Nephron progenitor cell (in vitro differentiated cells): ENCODE measurements around the gene MSANTD7.
A peak's percentile ranks its signal among the peaks of the same experiment; 100 is the strongest.

Experiments used
- DNase-seq: peaks from one replicate; pipeline ENCODE4 v3.0.0; 2021
- H3K27ac Mint-ChIP-seq: 2 replicates; pipeline ENCODE4 v1.8.0; 2021; ENCODE audit warnings: mild to moderate bottlenecking, moderate library complexity, mixed read lengths
- H3K27me3 Mint-ChIP-seq: 2 replicates; pipeline ENCODE4 v1.8.0; 2021; ENCODE audit warnings: mild to moderate bottlenecking, low read depth, mixed read lengths; ENCODE audit not compliant: poor library complexity
- H3K36me3 Mint-ChIP-seq: 2 replicates; pipeline ENCODE4 v1.8.0; 2021; ENCODE audit warnings: low read depth, mixed read lengths
- H3K4me1 Mint-ChIP-seq: 2 replicates; pipeline ENCODE4 v1.8.0; 2021; ENCODE audit warnings: mixed read lengths
- H3K4me3 Mint-ChIP-seq: 2 replicates; pipeline ENCODE4 v1.8.0; 2021; ENCODE audit warnings: mild to moderate bottlenecking, moderate library complexity, mixed read lengths
- H3K9me3 Mint-ChIP-seq: 2 replicates; pipeline ENCODE4 v1.8.0; 2021; ENCODE audit warnings: mild to moderate bottlenecking, moderate library complexity, mixed read lengths
- CTCF ChIP-seq: fragments of 200-600 bp; sonication (generic); IDR thresholded peaks from 2 replicates; pipeline ENCODE4 v1.5.0; 2021; ENCODE audit warnings: antibody characterized with exemption

MSANTD7 gene

DNA sequence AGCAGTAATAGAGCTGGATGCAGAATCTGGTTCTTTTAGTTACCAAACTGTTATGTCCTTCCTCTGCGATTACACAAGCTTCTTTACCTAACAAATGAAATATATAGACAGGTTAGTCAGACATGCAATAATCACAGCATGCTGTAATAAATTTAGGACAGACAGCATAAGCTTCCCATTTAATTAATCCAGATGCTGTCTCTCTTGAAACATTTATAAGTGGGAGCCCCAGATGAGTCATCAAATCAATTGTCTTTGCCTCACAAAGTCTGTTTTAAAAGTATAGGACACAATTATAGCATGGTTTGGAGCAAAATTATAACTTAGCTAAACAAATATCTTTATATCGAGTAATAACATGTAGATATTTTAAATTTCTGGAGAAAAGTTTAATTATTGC, 1.9 kb upstream of the MSANTD7 start:
- Mint-ChIP-seq H3K9me3 (no peaks in the 10 kb centered on the region), H3K36me3 (peaks cover 26% of the 10 kb centered on the region), H3K27me3 (no peaks in the 10 kb centered on the region), H3K4me3 (no peak overlapping the region), H3K4me1 (peaks cover 37% of the 10 kb centered on the region), H3K27ac (no peak overlapping the region)
- DNase-seq: no peak
- no peak for TF ChIP-seq CTCF

- H3K27me3 Mint-ChIP-seq: no peaks in the 10 kb centered on the region
- no peak for DNase-seq
- H3K4me3 Mint-ChIP-seq: peak overlapping the region; percentile 94
- H3K27ac Mint-ChIP-seq: peak overlapping the region; percentile 100
- H3K9me3 Mint-ChIP-seq: no peaks in the 10 kb centered on the region
- TF ChIP-seq CTCF: no peak
- peaks cover 37% of the 10 kb centered on the region for H3K4me1 Mint-ChIP-seq
- peaks cover 36% of the 10 kb centered on the region for H3K36me3 Mint-ChIP-seq
Observed at GRCh38 chr10:14837003-14837756, 926 bp upstream of the MSANTD7 start.

DNA sequence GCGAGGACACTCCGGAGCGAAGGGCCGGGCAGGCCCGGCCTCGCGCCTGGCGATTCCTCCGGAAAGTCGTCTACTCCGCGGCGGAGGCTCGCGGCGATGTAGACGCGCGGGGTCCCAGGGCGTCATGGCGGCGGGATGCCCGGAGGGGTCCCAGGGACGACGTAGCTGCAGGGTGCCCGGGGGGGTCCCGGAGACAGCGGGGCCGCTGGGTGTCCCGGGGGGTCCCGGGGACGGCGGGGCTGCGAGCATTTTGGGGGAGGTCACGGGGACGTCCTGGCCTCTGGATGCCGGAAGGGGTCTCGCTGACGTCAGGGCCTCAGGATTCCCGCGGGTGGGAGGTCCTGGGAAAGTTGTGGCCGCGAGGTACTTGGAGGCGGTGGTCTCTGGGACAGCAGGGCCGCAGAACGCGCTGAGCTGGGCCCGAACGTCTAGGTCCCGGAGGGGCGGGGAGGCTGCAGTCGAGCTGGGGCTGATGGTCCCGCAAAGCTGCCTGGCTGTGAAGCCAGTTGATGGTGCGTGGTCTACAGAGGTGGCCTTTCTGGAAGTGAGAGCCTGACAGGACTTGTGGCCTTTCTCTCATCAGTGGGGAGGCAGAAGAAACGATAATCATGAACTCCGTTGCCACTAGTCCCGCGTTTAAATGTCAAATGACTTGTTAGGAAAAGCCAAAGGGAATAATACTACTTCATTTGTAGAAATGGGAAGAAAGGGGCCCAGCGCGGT, 637 bp downstream of the MSANTD7 start:
- peak overlapping the region; percentile 94 for H3K4me3 Mint-ChIP-seq
- TF ChIP-seq CTCF: no peak
- peak; percentile 78 for DNase-seq
- H3K27me3 Mint-ChIP-seq: no peaks in the 10 kb centered on the region
- H3K36me3 Mint-ChIP-seq: peaks cover 46% of the 10 kb centered on the region
- H3K4me1 Mint-ChIP-seq: peaks cover 37% of the 10 kb centered on the region
- peak overlapping the region; percentile 100 for H3K27ac Mint-ChIP-seq
- no peaks in the 10 kb centered on the region for H3K9me3 Mint-ChIP-seq

- H3K27me3 Mint-ChIP-seq: no peaks in the 10 kb centered on the region
- no peak for TF ChIP-seq CTCF
- H3K4me1 Mint-ChIP-seq: peaks cover 36% of the 10 kb centered on the region
- DNase-seq: peak; percentile 9
- H3K4me3 Mint-ChIP-seq: peak overlapping the region; percentile 94
- peak overlapping the region; percentile 95 for H3K27ac Mint-ChIP-seq
- H3K9me3 Mint-ChIP-seq: no peaks in the 10 kb centered on the region
- peaks cover 48% of the 10 kb centered on the region for H3K36me3 Mint-ChIP-seq
Observed at GRCh38 chr10:14839305-14839695, 1.2 kb downstream of the MSANTD7 start.

DNA sequence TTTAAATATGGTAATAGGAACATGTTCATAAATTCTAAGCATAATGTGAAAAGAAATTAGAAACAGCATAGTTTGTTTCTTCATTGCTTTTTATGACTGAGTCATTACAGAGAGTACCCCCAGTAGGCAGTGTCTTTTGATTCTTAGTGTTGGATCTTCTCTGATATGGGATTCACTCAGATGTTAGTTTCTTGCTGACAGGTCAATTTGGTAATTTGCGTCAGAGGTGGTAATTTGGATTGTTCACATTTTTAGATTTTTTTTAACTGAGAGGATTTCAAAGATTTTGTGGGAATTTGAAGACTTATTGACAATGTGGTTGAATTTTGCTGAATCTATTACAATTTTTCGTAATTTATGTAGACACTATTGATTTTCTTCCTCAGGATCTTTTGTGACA, 2.1 kb downstream of the MSANTD7 start:
- Mint-ChIP-seq H3K27ac (no peak overlapping the region), H3K4me3 (peak overlapping the region; percentile 94)

More for the DNA sequence above, 2.1 kb downstream of the MSANTD7 start:
- no peak for TF ChIP-seq CTCF
- Mint-ChIP-seq H3K9me3 (no peaks in the 10 kb centered on the region), H3K27me3 (no peaks in the 10 kb centered on the region), H3K4me1 (peaks cover 28% of the 10 kb centered on the region), H3K36me3 (peaks cover 53% of the 10 kb centered on the region)
- no peak for DNase-seq
